HepG2 (cell line): ENCODE data around the gene SLC27A3.

Source experiments
- CTCF ChIP-seq: sonication (generic); formaldehyde crosslinking; IDR thresholded peaks from 2 replicates; pipeline ENCODE4 v1.5.0; 2020; ENCODE audit warnings: mild to moderate bottlenecking, missing genetic modification reagents, moderate library complexity
- POLR2AphosphoS5 ChIP-seq: IDR thresholded peaks from 2 replicates; pipeline ENCODE4 v1.6.1; 2012; ENCODE audit warnings: low read depth, low read length
- SMYD3 ChIP-seq: sonication (generic); formaldehyde crosslinking; IDR thresholded peaks from 2 replicates; pipeline ENCODE4 v1.8.1; 2023; ENCODE audit warnings: mild to moderate bottlenecking, missing genetic modification reagents
- SRF ChIP-seq: IDR thresholded peaks from 2 replicates; pipeline ENCODE4 v1.6.1; 2011; ENCODE audit warnings: mild to moderate bottlenecking, low read depth, low read length, moderate library complexity
- TRIM22 ChIP-seq: fragments of 450-650 bp; IDR thresholded peaks from 2 replicates; pipeline ENCODE4 v1.6.1; 2017
- ZBTB40 ChIP-seq, 2 experiments: fragments of 450-650 bp in 1 of 2; sonication (generic) in 1 of 2; formaldehyde crosslinking in 1 of 2; IDR thresholded peaks; 2 replicates each; pipeline versions ENCODE4 v1.6.1 to v1.8.0; 2016 to 2022; ENCODE audit warnings: antibody characterized with exemption in 1 of 2, mild to moderate bottlenecking in 1 of 2, missing genetic modification reagents in 1 of 2
- ZFP91 ChIP-seq: sonication (generic); formaldehyde crosslinking; IDR thresholded peaks from 2 replicates; pipeline ENCODE4 v1.9.0; 2022; ENCODE audit warnings: missing genetic modification reagents, mild to moderate bottlenecking, borderline replicate concordance
- ZNF224 ChIP-seq: sonication (generic); formaldehyde crosslinking; IDR thresholded peaks from 2 replicates; pipeline ENCODE4 v1.5.0; 2020; ENCODE audit warnings: mild to moderate bottlenecking, missing genetic modification reagents
- TF ChIP-seq, protein P1 (sequence below): sonication (generic); formaldehyde crosslinking; IDR thresholded peaks from 2 replicates; pipeline ENCODE4 v1.5.0; 2020; ENCODE audit warnings: missing genetic modification reagents, mild to moderate bottlenecking, borderline replicate concordance
- TF ChIP-seq, protein P2 (sequence below): sonication (generic); formaldehyde crosslinking; IDR thresholded peaks from 2 replicates; pipeline ENCODE4 v1.4.0; 2020; ENCODE audit warnings: missing genetic modification reagents

DNA sequence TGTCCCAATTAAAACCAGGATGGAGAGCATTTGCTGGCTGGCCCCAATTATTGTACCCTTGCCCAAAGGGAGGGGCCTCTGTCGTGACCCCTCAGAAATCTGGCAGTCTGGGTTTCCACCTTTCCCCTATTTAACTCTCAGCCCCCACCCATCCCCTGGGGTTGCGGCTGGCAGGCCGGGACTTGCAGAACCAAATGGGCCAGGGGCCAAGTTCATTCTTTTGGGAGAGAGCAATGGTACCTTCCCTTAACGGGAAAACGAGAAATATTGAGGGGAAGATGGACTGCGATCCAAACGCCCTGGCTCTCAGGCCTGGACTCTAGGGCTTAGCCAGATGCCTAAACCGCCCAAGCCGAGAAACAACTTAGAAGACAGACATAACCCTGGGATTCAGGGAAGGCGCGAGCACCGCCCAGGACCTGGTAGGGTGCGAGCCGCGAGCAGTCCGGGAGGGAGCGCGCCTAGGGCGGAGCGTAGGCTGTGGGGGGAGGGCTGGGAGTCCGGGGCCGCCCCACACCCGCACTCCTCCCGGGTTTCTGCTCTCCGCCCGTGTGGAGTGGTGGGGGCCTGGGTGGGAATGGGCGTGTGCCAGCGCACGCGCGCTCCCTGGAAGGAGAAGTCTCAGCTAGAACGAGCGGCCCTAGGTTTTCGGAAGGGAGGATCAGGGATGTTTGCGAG, at the start of gene SLC27A3:
- TF ChIP-seq, protein P1, sequence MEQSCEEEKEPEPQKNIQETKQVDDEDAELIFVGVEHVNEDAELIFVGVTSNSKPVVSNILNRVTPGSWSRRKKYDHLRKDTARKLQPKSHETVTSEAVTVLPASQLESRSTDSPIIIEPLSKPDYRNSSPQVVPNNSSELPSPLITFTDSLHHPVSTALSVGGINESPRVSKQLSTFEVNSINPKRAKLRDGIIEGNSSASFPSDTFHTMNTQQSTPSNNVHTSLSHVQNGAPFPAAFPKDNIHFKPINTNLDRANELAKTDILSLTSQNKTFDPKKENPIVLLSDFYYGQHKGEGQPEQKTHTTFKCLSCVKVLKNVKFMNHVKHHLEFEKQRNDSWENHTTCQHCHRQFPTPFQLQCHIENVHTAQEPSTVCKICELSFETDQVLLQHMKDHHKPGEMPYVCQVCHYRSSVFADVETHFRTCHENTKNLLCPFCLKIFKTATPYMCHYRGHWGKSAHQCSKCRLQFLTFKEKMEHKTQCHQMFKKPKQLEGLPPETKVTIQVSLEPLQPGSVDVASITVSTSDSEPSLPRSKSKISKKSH (CRISPR knock-in tag), result no peak
- 0 out of 2 replicates have a peak, but pooled peaks have one; percentile 21 for TF ChIP-seq POLR2AphosphoS5
- no peak for TF ChIP-seq SMYD3 (CRISPR knock-in tag)
- no peak for TF ChIP-seq ZFP91 (CRISPR knock-in tag)
- no peak for TF ChIP-seq SRF
- TF ChIP-seq ZNF224 (CRISPR knock-in tag), result no peak
- TF ChIP-seq ZBTB40 (IDR thresholded peaks at IDR 0.05), result no peak
- no peak; the same call in 1 of the 2 replicates for TF ChIP-seq ZBTB40 (CRISPR knock-in tag; IDR thresholded peaks at IDR 0.05)
- no peak for TF ChIP-seq CTCF
- no peak for TF ChIP-seq TRIM22
- TF ChIP-seq, protein P2, sequence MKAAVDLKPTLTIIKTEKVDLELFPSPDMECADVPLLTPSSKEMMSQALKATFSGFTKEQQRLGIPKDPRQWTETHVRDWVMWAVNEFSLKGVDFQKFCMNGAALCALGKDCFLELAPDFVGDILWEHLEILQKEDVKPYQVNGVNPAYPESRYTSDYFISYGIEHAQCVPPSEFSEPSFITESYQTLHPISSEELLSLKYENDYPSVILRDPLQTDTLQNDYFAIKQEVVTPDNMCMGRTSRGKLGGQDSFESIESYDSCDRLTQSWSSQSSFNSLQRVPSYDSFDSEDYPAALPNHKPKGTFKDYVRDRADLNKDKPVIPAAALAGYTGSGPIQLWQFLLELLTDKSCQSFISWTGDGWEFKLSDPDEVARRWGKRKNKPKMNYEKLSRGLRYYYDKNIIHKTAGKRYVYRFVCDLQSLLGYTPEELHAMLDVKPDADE (CRISPR knock-in tag), result no peak
